ENCODE results near the gene PKIG.
"Not testable (repeated sequence)": the region's sequence is repeated elsewhere in the genome, so short reads cannot be mapped to it uniquely, and the experiment has no call there.

The PKIG gene

GRCh38 chr20:44642203-44643153 is 60.1 kb downstream of the PKIG start:
- peak in 1 of 2 donors; percentile 23 for DNase-seq (ENCODE audit: low read depth in 2 of 2)

GRCh38 chr20:44643154-44643519 is 60.8 kb downstream of the PKIG start:
- no peak for DNase-seq (ENCODE audit: low read depth in 2 of 2)

- peak in 1 of 2 donors; percentile 38 for DNase-seq (ENCODE audit: low read depth in 2 of 2)
These were observed 61.3 kb downstream of the PKIG start for GRCh38 chr20:44643596-44644229.

DNA sequence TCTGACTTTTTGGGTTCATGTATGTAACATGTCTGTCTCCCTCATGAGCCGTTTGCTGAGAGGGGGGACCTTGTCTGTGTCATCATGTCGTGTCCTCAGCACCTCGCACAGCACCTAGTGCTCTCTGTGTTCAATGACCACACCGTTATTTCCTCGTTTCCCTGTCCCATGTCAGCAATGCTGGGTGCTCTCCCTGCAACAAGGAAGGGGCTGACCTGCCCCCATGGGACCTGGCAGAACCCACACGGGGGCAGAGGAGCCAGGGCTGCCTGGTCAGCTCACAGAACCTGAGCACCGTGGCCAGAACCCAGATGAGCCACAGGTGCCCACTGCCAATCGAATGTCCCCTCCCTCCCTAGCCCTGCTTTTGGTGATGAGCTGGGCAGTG is 61.8 kb downstream of the PKIG start:
- DNase-seq (ENCODE audit: low read depth in 2 of 2), result no peak

GRCh38 chr20:44644667-44645131 is 62.3 kb downstream of the PKIG start:
- no peak for DNase-seq (ENCODE audit: low read depth in 2 of 2)

DNA sequence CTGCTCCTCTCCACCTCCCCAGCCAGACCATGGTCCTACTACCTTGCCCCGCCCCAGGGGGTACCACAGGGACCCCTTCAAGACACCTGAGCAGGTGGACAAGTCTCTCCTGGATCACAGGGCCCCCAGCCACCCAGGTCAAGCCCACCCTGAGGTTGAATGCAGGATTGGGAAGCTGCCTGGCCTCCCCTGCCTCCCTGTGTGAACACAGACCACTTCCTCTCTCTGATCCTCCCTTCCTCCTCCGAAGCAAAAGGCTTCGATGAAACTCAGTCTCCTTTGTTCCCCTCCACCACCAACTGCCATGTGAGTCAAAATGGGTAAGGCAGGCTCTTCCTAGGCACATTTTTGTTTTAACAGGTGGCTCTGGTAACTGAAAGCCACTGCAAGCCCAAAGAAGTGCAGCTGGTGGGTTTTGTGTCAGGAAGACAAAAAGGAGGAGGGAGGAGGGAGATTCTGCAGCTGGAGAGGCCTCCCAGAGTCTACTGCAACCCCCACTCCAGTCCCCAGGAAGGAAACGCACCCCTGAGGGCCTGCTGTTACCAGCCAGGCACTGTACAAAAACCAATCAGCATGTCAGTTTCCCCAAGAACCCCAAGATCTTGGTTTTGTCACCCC is 63.8 kb downstream of the PKIG start:
- DNase-seq (ENCODE audit: low read depth in 2 of 2), result no peak

DNA sequence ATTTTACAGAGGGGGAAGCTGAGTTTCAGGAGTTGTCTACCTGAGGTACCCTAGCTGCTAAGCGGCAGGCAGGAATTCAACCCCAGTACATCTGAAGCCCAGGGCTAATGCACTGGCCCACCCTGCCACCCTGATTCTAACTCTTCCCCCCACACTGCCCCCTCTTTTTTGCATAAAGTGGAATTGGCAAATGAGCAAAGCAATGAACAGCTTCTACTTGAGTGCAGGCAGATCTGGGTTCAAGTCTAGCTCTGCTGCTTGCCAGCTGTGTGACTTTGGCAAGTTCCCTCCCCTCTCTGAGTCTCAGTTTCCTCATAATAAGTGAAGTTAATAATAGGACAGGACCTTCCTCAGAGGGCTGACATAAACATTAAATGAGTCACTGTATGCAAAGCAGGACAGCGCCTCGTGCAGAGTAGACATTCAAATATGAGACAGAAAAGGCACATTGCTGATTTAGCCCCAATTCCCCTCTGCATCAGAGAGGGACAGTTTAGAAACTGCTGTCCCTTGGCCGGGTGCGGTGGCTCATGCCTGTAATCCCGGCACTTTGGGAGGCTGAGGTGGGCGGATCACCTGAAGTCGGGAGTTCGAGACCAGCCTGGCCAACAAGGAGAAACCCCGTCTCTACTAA is 64.4 kb downstream of the PKIG start:
- no peak for DNase-seq (ENCODE audit: low read depth in 2 of 2)

DNA sequence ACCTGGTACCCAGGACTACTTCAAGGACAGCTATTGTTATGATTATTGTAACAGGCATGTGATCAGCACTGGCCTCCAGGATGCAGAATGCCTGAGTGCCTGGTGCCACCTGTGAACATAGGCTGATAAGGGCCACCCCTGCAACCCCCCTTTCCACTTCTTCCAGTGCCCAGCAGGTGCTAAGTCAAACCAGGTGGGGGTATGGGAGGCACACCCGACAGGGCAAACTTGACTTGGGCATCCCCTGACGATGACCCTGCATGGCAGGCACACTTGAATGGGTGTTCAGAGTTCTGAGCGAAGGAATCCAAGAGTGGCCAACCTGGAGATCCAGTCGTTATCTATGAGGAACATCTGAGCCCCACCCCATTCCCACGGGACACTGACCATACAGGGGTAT is 65.7 kb downstream of the PKIG start:
- DNase-seq (ENCODE audit: low read depth in 2 of 2), result no peak

DNA sequence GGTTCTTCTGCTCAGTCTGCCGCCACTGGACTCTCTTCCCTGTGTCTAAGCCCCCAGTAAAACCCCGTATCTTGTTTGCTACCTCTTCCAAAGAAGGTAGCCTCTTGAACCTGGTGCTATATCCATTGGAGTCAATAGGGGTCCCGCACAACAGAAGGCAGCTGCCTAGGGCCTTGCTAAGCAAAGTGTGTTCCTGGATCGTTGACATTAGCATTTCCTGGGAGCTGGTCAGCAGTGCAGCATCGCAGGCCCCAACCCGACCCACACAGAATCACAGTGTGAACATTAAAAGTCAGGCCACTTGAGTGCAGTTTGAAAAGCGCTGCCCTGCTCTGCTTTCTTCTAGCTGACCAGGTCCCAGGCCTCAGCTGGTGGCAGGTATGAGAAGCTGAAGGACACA is 66.2 kb downstream of the PKIG start:
- DNase-seq (ENCODE audit: low read depth in 2 of 2), result no peak

- no peak for DNase-seq (ENCODE audit: low read depth in 2 of 2)
These were observed 66.7 kb downstream of the PKIG start for GRCh38 chr20:44649126-44649525.

DNA sequence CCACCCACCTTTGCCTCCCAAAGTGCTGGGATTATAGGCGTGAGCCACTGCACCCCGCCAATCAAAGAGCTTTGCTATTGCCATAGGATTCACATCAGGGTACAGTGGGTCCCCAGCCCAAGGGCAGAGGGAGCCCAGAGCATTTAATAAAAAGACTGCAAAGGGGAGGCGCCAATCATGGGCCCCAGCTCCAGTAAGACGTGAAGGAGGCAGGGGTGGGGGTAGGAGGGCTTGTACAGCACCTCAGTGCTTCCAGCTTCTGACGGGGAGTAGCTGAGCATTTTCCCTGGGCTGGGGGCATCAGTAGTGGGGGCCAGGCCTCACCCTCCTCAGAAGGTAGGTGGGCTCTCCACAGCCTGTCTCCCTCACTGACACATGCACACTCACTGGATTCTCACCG is 67.6 kb downstream of the PKIG start:
- no peak for DNase-seq (ENCODE audit: low read depth in 2 of 2)

DNA sequence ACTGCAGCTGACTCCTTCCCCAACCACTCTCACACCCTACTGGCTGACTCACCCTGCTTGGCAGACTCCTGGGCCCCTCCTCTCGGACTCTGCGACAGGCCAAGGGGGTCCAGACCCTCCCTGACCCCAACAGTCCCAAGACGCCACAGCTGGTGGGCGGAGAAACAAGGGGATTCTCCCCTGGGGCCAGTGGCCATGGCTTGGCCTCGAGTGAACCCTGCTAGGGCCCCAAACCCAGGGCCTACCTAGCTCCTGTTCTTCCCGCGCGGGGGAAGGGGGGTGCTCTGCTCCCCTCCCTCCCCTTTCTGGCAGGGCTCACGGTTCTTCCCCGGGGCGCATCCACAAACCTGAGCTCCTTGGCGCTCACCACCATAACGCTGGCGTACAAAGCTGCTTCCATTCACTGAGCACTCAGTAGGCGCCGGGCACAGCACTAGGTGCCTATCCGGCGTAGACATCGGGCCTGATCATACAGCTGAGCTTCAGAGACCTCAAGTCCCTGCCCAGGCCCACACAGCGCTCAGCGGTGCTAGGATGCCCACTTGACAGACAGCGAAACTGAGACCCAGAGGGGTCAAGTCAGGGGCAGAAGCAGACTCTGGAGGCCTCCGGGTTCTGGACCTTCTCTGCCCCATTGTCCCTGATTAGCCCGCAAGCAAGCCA is 68.5 kb downstream of the PKIG start:
- no peak for DNase-seq (ENCODE audit: low read depth in 2 of 2)

DNA sequence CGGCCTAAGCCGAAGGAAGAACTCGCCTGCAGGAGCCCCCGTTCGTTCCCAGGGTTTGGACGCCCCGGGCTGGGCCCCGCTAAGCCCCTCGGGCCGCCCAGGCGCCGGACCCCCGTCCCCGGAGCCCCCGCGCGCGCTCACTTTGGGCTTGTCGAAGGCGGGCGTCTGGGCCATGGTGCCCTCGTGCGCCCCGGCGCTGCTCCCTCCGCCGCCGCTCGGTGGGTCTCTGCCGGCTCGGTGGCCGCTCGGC is 69.0 kb downstream of the PKIG start:
- no peak for DNase-seq (ENCODE audit: low read depth in 2 of 2)

DNA sequence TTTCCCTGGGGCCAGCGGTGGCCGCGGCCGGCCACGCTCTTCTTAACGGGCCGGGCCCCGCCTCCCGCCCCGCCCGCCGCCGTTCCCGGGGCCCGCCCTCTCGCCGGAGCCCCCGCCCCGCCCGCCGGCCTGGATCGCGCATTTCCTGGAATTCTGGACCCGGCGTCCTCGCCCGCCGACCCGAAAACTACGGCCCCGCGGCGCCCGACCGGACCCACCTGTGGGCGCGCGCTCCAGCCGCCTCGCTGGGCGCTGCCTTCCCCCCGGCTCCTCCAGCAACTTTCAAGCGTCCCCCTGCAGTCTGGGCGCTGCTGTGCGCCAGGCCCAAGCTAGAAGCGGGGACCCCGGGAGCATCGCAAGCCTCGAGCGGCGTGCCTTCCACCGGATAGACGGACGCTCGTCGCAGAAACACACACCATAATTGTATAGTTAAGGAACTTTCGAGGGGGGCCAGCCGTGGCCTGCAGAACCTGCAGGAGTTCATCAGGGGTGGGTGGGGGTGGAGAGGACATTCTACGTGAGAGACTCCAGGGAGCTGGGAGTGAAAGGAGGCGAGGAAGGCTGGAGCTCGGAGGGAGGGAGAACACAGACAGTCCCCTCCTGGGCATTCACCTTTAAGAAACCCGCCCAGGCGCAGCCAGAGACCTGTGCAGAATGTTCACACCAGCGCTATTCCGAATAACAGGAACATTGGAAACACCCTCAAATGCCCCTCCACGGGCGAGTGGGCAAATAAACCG is 69.5 kb downstream of the PKIG start, which contains the start of gene ADA:
TSS of gene ADA (minus strand) at position 16 of the 740 bp plus-strand sequence. CDS start 92 bp downstream, outside the sequence.
- peak in 1 of 2 donors; percentile 28 for DNase-seq (ENCODE audit: low read depth in 2 of 2)

GRCh38 chr20:44653546-44653945 is 71.2 kb downstream of the PKIG start:
- no peak for DNase-seq (ENCODE audit: low read depth in 2 of 2)

GRCh38 chr20:44654210-44654609 is 71.8 kb downstream of the PKIG start:
- not testable (repeated sequence) for DNase-seq (ENCODE audit: low read depth in 2 of 2)

DNA sequence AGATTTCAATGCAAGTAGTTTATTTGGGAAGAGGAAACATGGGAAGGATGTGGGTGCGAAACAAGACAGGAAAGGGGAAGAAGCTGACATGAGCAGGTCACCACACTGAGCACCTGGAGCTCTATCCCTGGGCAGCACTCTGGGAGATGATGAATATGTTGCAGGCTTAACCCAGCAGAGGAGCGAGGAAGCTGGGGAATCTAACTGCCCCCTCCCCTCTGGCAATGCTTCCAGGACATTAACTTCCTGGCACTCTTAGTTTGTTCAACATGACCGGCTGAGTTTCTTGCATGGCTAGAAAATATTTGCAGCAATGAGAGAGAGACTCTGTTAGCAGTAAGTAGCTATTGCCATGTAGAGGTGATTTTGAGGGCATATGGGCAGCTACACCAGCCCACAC is 74.1 kb downstream of the PKIG start:
- DNase-seq (ENCODE audit: low read depth in 2 of 2), result no peak

DNA sequence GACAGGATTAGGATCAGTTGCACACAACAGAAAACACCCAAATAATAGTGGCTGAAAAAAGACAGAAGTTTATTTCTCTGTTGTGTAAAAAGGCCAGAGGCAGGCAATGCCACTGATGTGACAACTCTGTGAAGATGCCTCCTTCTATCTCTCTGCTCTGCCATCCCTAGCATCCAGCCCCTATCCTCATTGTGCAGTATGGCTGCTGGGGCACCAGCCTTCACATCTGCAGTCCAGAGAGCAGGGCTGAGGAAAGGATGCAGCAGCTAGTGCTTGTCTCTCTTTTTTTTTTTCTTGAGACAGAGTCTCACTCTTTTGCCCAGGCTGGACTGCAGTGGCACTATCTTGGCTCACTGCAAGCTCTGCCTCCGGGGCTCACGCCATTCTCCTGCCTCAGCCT is 75.5 kb downstream of the PKIG start:
- DNase-seq (ENCODE audit: low read depth in 2 of 2), result no peak

DNA sequence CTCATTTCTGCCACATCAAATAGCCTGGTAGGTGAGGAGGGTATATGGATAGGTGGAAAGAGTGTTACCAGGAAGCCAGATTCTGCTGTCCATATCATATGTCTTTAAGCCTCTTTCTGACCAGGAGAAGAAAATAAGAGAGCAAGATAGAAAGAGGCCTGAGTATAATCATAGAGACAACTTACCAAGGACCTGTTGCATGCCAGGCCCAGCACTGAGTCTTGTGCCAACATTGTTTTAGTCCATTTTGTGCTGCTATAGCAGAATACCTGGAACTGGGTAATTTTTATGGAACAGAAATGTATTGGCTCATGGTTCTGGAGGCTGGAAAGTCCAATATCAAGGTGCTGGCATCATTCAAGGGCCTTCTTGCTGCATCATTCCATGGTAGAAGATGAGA is 76.4 kb downstream of the PKIG start:
- DNase-seq (ENCODE audit: low read depth in 2 of 2), result no peak

- no peak for DNase-seq (ENCODE audit: low read depth in 2 of 2)
These were observed 77.6 kb downstream of the PKIG start for GRCh38 chr20:44659931-44660330.

GRCh38 chr20:44660581-44660980 is 78.2 kb downstream of the PKIG start:
- DNase-seq (ENCODE audit: low read depth in 2 of 2), result no peak
